Hindlimb muscle (tissue), 1 donor: ENCODE measurements around the gene TMEM150B. TPM values are rescaled to one million over a fixed set of nuclear protein-coding genes. Genes with fewer than 3 reads are reported as not detected.

Experiments used
- DNase-seq: peaks from one replicate; pipeline ENCODE4 v3.0.0-alpha.2; 2013
- polyA plus RNA-seq: library from polyadenylated mRNA; unstranded; fragments of 120-200 nt; gene quantifications from one replicate; pipeline ENCODE4 v1.2.1, GENCODE V29; 2013; ENCODE audit not compliant: insufficient read length

The TMEM150B gene
- polyA plus RNA-seq, 1 donor, result 1.3 TPM

DNA sequence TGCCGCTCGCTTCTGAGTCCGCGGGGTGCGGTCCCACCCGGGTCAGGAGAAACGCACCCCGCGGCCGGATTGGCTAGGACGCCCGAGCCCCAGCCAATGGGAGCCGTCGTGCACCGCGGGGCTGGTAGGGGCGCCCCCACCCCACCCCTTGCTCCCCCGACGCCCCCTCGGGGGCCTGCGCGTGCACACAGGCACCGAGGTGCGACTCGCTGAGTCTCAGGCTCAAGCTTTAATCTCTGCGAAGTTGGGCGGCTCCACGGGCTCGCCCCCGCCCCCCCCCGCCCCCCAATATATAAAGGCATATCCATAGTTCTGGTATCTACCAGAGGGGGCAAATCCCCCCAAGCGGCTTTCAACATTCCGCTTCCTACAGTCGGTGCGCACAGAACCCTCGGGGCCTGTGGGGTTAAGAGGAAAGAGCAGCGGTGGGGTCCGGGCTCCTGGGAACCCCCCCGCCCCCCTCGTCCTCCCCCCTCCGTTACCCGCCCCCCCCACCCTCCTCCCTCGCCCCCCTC, 29.6 kb upstream of the TMEM150B start, which contains the start of gene COX6B2:
Gene COX6B2 (minus strand): TSS at position 22 of the 515 bp plus-strand sequence. CDS start 198 bp downstream, outside the sequence.
- no peak for DNase-seq

DNA sequence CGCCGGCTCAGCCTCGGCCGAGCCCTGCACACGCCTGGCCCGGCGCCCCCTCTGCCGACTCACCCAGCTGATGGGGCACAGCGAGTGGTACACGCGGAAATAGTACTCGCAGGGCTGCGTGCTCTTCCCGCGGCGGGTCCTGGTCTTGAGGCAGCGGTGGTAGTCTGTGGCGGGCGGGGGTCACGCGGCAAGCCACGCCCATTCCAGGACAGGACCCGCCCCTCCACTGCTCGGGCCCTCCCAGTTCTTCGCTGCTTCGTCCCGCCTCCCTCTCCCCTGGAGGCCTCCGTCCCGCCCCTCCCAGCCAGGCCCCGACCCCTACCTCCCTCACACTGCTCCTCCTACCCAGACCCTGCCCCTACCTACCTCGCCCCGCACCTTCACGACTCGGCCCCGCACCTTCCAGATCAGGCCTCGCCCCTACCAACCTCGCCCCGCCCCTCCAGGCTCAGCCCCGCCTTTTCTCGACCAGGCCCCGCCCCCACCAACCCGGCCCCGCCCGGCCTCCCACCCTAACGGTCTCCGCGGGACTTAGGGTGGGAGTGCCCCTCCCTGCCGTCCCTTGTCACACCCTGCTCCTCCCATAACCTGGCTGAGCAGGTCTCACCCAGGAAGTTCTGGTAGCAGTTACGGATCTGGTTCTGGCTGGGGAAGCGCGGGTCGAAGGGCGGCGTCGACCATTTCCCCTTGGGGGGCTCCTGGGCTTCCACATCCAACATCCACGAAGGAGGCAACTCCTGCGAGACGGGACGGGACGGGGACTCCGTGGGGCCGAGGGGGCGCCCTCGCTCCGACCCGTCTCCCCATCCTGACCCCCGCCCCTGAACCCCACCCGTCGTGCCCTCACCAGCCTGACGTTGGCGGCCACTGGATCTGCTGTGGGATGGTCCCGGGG, 28.9 kb upstream of the TMEM150B start:
- DNase-seq, result no peak

DNA sequence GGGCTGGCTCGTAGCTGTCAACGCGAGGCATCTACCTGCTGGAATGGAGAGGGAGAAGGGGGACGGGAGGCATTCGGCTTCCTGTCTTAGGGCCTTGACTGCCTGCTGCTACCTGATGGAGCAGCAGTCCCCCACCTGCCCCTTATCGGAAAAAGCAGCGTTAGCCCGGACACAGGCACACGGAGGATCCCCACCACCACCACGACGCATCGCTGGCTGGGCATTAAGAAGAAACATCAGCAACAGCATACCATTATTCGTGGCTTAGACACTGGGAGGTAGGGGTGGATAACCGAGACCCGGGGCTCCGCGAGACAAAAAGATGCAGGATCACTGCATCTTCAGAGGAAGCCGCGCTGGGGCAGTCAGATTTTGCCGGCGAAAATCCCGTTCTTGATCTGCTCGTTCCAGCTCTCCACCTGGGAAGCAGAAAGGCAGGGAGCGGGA, 28.2 kb upstream of the TMEM150B start:
- DNase-seq, result no peak

DNA sequence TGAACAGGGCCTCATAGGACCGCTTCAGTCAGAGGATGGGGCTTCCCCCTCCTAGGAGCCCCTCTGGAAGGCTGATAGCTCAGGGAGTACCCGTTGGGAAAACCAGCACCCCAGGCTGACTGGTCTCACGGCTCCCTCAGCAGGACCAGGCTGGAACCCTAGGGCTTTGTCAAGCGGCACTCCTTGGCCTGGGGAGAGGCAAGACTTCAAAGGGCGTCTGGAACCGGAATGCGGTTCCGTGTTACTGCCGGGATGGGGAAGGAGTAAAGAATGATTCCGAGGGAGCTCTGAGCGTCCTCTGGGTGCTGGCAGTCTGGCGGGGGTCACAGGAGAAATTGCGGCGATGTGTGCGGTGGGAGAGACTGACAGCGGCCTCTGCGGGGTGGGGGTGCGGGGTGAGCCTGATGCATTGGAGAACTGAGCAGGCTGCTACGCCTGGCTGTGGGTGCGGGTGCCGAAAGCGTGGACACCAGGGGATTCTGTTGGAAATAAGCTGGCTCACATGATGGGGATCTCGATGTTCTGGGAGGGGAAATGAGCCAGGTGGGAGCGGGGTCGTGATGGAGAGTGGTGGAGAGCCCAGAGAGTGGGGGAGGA, 27.5 kb upstream of the TMEM150B start:
- DNase-seq, result no peak

DNA sequence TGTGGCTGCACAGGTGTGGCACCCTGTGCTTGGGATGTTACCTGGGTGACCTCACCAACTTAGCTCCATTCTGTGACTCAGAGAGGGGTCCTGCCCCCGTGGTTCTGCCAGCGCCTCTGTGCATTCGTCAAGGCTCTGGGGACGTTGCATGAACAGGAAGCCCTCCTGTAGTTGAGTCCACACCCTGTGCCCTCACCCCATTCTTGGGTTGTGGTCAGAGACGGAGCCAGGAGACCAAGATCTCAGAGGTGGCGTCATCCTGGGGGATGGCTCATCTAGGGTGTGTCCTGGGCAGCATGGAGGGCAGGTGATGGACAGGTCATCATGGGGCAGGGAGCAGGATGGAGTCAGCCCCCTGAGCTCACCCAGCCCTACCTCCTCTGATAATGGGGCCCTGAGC, 26.9 kb upstream of the TMEM150B start:
- no peak for DNase-seq

DNA sequence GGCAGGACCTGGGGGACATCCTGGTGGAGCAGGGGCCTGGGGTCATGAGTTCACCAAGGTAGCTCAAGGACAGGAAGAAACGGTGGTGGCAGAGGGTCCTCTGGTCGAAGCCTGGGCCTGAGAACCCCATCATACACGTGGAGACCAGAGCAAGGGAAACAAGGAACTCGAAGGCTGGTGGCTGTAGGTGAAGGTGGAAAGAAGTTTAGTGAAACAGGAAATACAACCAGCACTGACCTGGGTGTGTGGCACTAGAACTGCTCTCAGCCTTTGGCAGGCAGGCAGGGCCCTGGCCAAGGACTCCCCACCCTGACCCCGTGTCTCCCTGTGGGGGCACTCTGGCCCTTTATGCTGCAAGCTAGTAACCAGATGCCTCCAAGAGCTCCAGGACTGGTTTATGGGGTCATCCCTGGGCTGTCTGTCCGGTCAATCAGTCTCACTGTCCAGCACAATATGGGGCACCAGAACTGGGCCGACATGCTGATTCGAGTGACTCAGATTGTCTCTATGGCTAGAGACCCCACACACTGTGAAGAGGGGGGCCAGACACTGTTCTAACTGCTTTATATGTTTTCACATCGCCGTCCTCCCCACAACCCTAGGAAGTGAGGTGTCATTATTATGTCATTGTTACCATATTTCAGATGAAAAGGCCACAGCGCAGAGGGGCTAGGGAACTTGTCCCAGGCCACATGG, 25.6 kb upstream of the TMEM150B start:
- no peak for DNase-seq

DNA sequence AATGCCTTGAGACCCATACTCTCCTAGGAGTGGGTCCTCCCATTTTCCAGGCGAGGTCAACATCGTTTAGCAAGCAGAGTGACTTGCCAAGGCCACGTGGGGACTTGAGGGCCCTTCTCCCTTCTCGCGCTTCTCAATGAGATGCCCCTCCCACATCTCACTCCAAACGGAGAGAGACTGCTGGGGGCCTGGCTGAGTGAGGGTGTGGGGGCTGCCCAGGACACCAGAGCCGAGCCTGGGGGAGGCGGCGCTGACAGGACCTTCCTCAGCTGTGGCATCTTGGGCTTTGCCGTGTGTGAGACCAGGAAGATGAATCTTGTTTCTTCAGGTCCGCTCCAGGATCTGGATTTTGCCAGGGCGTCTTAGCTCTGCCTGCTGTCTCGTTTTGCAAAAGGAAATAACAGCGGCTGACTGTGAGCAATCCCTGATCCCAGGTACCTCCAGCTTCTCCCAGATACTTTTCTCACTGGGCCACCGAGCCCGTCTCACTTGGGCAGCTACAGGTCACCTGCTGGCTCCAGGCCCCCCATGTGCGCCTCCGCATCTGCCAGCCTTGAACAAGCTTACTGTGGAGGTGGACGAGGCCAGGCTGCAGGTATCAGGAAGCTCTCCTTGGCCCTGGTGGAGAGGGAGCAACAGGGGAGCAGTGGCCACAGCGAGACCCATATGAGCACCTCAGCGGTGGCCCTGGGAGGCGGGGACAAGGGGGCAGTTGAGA, 23.3 kb upstream of the TMEM150B start:
- DNase-seq, result no peak

DNA sequence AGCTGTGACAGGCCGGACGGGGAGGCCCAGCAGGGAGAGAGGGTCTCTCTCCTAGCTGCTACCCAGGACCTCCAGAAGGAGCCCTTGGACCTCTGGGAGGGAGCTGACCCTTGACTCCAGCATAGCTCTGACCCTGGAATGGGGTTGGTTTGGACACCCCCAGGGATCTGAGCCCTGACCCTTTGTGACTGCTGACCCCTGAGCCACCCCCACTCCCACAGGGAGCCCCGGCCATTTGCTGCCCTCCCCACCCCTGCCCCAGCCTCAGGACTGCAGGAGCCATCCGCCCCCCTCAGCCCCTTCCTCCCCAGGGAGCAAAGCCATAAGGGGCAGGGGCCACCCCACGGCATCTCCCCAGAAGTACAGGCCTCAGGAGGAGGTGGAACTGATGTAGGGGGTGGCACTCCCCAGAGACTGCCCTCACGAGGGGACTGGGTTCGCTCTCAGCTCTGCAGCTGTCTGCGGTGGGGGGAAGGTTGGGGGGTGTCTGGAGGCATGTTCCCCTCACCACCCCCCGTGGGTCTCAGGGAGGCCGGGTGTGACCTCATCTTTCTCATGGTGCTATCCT, 22.4 kb upstream of the TMEM150B start:
- no peak for DNase-seq

DNA sequence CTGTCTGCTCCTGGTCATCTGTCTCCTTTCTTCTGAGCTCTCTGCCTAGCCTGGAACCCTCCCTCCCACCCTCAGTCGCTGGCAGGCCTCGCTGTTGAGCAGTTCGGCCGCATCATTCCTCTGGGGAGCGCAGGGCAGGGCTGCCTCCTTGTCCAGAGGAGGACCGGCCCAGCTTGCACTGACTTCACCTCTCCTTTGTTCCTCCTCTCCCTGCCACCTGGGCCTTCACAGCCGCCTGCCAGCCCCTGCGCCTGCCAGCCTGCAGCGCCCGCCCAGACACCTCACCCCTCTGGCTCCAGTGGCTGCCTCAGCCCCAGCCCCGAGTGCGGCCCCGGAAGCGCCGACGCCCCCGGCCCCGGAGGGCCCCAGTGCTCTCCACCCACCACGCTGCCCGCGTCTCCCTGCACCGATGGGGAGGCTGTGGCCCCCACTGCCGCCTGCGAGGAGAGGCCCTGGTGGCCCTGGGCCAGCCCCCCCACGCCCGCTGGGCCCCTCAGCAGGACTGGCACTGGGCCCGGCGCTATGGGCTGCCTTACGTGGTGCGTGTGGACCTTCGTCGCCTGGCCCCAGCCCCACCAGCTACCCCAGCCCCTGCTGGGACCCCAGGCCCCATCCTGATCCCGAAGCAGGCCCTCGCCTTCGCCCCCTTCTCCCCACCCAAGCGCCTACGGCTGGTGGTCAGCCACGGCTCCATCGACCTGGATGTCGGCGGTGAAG, 21.7 kb upstream of the TMEM150B start:
- no peak for DNase-seq

DNA sequence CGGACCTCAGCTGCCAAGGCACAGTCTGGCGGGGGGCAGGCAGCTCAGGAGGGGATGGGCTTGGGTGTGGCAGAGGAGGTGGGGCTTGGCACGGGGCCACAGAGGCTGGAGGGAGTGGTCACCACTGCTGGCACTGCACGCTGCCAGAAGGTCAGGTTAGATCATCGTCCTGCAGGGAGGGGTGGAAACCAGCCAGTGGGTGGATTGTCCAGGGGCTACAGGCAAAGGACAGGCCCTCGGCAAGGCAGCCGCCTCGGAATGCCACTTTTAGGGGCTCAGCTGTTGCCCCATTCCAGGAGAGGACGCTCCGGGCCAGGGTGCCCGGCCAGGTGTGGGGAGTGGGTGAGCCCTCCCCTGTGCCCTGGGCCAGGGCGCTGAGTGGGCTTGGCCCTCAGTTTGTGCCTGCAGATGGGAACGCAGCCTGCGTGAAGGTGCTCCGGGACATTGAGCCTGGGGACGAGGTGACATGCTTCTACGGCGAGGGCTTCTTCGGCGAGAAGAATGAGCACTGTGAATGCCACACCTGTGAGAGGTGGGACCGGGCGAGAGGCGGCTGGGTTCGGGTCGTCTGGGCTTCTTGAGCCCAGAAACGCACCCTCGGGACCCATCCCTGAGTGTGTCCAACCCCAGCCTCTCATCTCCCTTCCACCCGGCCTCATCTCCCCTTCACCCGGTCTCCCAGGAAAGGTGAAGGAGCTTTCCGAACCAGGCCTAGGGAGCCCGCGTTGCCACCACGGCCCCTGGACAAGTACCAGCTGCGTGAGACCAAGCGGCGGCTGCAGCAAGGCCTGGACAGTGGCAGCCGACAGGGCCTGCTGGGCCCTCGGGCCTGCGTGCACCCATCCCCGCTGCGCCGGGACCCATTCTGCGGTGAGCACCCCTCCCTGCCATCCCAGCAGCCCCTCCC, 20.9 kb upstream of the TMEM150B start:
- peak; percentile 57 for DNase-seq

DNA sequence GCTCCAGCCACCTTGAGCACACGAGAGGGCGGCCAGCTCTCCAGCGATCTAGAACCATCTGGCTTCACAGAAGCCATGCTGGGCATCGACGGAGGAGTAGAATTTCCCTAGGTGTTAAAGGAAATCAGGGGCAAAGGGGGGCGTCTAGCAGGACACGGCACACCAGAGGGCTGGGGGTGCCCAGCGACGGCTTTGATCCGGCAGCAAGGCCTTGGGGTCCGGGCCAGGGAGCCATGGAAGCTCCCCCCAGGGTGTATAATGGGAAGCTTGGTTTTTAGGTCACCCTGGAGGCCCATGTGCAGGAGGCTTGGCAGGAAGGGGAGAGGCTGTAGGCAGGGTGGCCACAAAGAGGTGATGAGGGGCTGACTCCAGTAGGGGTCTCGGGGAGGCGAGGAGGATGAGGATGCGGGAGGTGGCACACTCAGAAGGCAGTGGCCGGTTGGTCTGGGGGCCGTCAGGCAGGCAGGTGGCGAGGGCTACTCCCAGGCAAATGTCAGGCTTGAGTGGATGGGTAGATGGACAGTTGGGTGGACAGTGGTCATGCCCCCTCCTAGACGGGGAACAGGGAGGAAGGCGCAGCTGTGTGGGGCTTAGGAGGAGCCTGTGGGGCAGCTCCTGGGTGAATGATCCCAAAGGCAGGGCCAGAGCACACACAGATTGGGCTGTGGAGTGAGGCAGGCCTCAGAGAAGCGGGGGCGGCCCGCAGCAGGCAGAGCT, 20.1 kb upstream of the TMEM150B start:
- no peak for DNase-seq

DNA sequence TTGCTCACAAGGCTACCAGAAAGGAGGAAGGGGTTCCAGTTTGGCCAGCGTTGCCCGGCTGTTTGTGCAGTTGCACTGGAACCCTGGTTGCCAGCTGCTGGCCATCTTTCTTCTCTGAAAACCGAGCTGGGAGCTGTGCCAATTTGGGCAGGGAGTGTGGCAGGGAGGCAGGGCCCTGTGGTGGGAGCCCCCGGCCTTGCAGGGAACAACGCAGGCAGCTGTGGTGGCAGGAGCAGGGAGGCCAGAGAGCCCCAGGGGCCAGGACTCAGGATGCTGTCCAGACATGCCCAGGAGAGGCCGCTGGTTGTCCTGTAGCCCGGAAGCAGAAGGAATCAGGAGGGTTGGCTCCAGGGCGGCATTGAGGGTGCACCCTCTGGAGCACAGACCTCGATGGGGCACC, 19.3 kb upstream of the TMEM150B start:
- peak; percentile 43 for DNase-seq

DNA sequence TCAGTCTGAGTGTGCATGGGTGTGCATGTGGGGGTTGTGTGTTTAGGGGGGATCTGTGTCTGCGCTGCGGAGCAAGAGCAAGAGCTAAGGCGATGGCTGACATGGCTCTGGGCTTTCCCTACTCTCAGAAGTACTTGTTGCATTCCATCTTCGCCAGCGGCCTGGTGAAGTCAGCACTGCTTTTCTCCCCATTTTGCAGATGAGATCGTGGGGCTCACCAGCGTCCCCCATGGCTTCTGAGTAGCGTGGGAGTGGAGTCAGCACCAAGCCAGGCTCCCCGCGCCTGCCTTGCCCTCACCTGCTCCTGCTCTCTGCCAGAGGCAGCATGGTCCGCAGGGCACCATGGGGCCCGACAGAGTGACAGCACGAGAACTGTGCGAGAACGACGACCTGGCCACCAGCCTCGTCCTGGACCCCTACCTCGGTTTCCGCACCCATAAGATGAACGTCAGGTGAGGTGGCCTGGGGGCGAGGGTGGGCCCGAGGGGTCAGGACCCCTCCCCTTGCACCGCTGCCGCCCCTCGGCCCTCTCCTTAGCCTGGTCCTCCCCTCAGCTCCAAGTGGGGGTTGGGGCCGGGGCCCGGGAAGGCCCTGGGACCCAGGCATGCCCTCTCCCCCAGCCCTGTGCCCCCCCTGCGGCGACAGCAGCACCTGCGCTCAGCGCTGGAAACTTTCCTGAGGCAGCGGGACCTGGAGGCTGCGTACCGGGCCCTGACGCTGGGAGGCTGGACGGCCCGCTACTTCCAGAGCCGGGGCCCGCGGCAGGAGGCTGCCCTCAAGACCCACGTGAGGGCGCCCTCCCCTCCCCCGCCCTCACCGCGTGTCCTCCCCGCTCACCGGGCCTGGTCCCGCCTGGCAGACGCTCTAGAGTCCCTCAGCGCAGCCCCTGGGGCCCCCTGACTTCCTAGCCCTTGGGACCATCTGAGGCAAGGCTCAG, 16.7 kb upstream of the TMEM150B start:
- DNase-seq, result no peak

DNA sequence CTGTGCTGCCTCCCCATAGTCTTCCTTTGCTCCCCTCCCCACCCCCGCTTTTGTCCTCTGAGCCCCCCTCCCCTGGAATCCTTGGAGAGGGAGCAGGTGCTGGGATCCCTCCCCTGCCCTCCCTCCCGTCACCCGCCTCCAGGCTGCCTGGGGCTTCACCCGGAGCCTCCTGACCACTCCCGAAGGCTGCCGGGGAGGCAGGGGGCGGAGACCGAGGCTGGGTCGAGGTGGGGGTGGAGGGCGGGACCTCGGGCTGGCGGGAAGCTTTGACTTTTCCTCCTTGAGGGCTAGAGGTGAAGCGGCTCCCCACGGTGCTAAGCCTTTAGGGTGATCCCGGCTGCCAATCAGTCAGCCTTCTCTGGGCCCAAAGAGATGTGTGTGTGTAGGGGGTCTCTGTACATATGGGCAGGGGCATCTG, 16.0 kb upstream of the TMEM150B start:
- DNase-seq, result peak; percentile 75

DNA sequence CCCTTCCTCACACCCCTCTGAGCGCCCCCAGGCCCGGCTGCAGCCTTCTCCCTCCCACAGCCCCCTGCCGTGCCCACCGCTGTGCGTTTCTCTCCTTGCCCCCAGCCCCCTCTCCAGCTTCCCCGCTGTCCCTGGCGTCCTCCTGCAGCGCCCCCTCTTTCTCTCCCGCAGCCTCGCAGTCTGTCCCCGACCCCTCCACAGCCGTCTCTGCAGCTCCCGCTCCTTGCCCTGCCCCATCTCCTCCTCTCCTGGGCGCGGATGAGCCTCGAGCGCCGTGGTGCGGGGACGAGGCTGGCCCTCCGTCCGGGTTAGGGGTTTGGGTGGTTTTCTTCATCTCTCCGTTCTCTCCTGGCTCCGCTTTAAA, 15.6 kb upstream of the TMEM150B start:
- no peak for DNase-seq

DNA sequence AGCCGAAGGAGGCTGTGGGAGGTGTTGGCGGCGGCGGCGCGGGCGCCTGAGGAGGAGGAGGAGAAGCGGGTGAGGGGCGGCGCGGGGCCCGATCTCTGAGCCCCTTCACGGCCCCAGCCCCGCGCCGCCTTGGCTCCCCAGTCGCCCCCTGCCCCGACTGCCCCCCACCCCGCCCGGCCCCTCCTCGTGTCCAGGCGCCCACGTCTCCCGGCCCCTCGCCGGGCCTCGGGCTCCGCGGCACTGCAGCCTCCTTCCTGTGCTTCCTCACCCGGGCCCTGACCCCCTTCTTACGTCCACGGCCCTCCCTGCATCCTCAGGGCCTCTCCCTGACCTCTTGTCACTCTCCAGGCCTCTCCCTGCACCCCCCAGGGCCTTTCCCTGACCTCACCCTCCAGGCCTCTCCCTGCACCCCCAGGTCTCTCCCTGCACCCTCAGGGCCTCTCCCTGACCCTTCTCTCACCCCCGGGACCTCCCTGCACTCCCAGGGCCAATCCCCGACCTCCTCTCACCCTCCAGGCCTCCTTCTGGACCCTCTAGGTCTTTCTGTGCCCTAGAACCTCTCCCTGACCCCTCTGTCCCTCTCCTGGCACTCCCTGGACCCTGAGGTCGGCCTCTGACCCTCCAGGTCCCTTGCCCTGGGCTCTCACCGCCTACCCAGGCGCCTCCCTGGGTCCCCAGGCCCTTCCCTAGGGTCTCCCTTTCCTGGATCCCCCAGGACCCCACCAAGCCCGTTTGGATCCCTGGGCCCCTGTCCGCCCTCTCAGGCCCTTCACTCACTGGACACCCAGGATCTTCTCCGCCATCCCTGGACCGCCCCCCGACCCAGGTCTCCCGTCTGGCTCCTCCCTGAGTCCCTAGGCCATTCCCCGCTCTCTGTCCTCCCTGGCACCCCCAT, 15.0 kb upstream of the TMEM150B start:
- peak; percentile 36 for DNase-seq
